IgD-negative memory B cell (primary cell): Measurements from ENCODE around the gene TUBA4B. TPM values are rescaled to one million over a fixed set of nuclear protein-coding genes. Genes with fewer than 3 reads are reported as not detected.

ENCODE experiments used
- H3K27ac Mint-ChIP-seq, 3 donors: one replicate each; pipeline ENCODE4 v1.8.0; 2020 to 2022; ENCODE audit warnings: mild to moderate bottlenecking in 3 of 3, mixed read lengths in 3 of 3, moderate library complexity in 1 of 3
- H3K27me3 Mint-ChIP-seq: one replicate; pipeline ENCODE4 v1.8.0; 2021; ENCODE audit warnings: mixed read lengths
- H3K36me3 Mint-ChIP-seq: one replicate; pipeline ENCODE4 v1.8.0; 2020; ENCODE audit warnings: mild to moderate bottlenecking, mixed read lengths
- H3K4me1 Mint-ChIP-seq, 3 donors: one replicate each; pipeline ENCODE4 v1.8.0; 2020 to 2022; ENCODE audit warnings: mixed read lengths in 3 of 3, mild to moderate bottlenecking in 1 of 3
- H3K4me3 Mint-ChIP-seq, 4 donors: one replicate each; pipeline ENCODE4 v1.8.0; 2020 to 2022; ENCODE audit warnings: mild to moderate bottlenecking in 4 of 4, mixed read lengths in 4 of 4, moderate library complexity in 3 of 4
- H3K9me3 Mint-ChIP-seq, 3 donors: one replicate each; pipeline ENCODE4 v1.8.0; 2020 to 2021; ENCODE audit warnings: mixed read lengths in 3 of 3, mild to moderate bottlenecking in 1 of 3
- polyA plus RNA-seq: library from polyadenylated mRNA; unstranded; fragments of 300-500 nt; fragmentation: Illumina TruSeq; gene quantifications from one replicate; pipeline ENCODE4 v1.2.3, GENCODE V29; 2021

Gene TUBA4B
- polyA plus RNA-seq, 1 donor from 2014 or later = not detected

DNA sequence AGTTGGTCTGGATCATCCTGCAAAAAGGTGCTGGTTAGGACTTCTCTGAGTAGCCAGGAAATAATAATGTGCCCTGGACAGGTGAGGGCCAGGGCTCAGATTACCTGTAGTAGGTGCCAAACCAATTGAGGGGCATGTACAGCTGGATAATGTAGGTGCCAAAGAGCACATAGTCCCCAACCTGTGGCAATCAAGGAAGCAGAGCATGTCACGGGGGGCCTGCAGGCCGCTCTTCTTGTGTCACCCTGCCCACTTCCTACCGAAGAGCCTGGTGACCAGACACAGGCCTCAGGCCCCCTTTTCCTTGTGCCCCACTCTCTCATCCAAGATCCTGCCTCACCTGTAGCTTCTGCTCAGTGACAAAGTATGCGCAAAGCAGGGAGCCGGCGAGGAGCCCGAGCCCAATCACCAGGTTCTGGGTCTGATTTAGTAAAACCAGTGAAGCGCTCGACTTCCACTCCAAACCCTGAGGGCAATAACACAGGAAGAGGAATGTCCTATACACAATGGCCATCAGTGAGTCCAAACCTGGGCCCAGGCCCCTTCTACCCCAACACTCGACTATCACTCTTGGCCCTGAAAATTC, 39.5 kb upstream of the TUBA4B start:
- Mint-ChIP-seq H3K27me3 (no peaks in the 10 kb centered on the region), H3K36me3 (no peaks in the 10 kb centered on the region), H3K9me3 (no peaks in the 10 kb centered on the region), H3K4me3 (peak overlapping the region in 1 of 4 donors; percentile 20), H3K4me1 (peaks cover 7 to 20% (median 17%) of the 10 kb centered on the region in 3 donors), H3K27ac (peak overlapping the region in 2 of 3 donors; percentile 11 to 76)

- Mint-ChIP-seq H3K4me3 (peak overlapping the region in 1 of 4 donors; percentile 24), H3K9me3 (no peaks in the 10 kb centered on the region), H3K27ac (peak overlapping the region in 1 of 3 donors; percentile 76)
These were observed 38.9 kb upstream of the TUBA4B start for GRCh38 chr2:219214141-219214540.

GRCh38 chr2:219214786-219215185, 38.3 kb upstream of the TUBA4B start:
- Mint-ChIP-seq H3K27me3 (no peaks in the 10 kb centered on the region), H3K36me3 (no peaks in the 10 kb centered on the region), H3K4me1 (peaks cover 11 to 22% (median 21%) of the 10 kb centered on the region in 3 donors), H3K27ac (no peak overlapping the region), H3K9me3 (no peaks in the 10 kb centered on the region), H3K4me3 (peak overlapping the region in 1 of 4 donors; percentile 2)

More at GRCh38 chr2:219214141-219214540, 38.9 kb upstream of the TUBA4B start:
- H3K36me3 Mint-ChIP-seq = no peaks in the 10 kb centered on the region
- peaks cover 10 to 22% (median 19%) of the 10 kb centered on the region in 3 donors for H3K4me1 Mint-ChIP-seq
- no peaks in the 10 kb centered on the region for H3K27me3 Mint-ChIP-seq

- no peaks in the 10 kb centered on the region for H3K36me3 Mint-ChIP-seq
- no peaks in the 10 kb centered on the region for H3K9me3 Mint-ChIP-seq
- H3K4me3 Mint-ChIP-seq = peak overlapping the region in 1 of 4 donors; percentile 60
- H3K4me1 Mint-ChIP-seq = peaks cover 11 to 21% (median 19%) of the 10 kb centered on the region in 3 donors
- H3K27me3 Mint-ChIP-seq = no peaks in the 10 kb centered on the region
- H3K27ac Mint-ChIP-seq = peak overlapping the region in 2 of 3 donors; percentile 67 to 78
These were observed 37.0 kb upstream of the TUBA4B start for GRCh38 chr2:219215871-219216534.

DNA sequence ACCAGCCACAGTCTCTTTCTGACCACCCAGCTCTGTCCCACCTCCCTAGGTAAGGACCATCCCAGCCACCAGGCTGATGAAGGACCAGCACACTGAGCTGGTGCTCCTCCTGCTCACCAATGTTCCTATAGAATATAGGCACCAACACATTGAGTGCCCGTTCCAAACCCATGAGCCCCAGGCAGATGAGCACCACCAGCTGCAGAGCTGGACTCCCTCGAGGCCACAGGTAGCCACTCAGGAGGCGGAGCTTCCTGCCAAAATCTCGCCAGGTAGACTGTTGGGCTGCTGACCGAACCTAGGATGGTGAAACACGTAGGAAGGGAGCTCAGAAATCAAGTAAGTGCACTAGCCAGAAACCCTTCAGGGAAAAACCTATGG, 36.5 kb upstream of the TUBA4B start:
- no peaks in the 10 kb centered on the region for H3K36me3 Mint-ChIP-seq
- peak overlapping the region; percentile 47 to 63 (median 55) for H3K4me3 Mint-ChIP-seq
- H3K27ac Mint-ChIP-seq = peak overlapping the region in 2 of 3 donors; percentile 67 to 78
- no peaks in the 10 kb centered on the region for H3K27me3 Mint-ChIP-seq
- peaks cover 11 to 16% (median 15%) of the 10 kb centered on the region in 3 donors for H3K4me1 Mint-ChIP-seq
- H3K9me3 Mint-ChIP-seq = no peaks in the 10 kb centered on the region

- Mint-ChIP-seq H3K27me3 (no peaks in the 10 kb centered on the region), H3K4me3 (peak overlapping the region; percentile 82 to 97 (median 94)), H3K9me3 (no peaks in the 10 kb centered on the region), H3K27ac (peak overlapping the region; percentile 90 to 97 (median 92)), H3K4me1 (peaks cover 11 to 15% (median 13%) of the 10 kb centered on the region in 3 donors), H3K36me3 (no peaks in the 10 kb centered on the region)
These were observed 34.8 kb upstream of the TUBA4B start for GRCh38 chr2:219218217-219218731.

GRCh38 chr2:219218732-219219701, 34.0 kb upstream of the TUBA4B start, which contains the start of gene ABCB6:
TSS of gene ABCB6 (minus strand) at chr2:219218958. CDS start at chr2:219218673, 285 bp downstream.
- Mint-ChIP-seq H3K4me1 (peaks cover 11 to 15% (median 13%) of the 10 kb centered on the region in 3 donors), H3K27me3 (no peaks in the 10 kb centered on the region), H3K36me3 (no peaks in the 10 kb centered on the region), H3K27ac (peak within 1 kb of the TSS; percentile 90 to 97 (median 92)), H3K9me3 (no peaks in the 10 kb centered on the region), H3K4me3 (peak within 1 kb of the TSS; percentile 82 to 97 (median 94))

- H3K4me1 Mint-ChIP-seq = peaks cover 13 to 15% (median 14%) of the 10 kb centered on the region in 3 donors
- H3K9me3 Mint-ChIP-seq = no peaks in the 10 kb centered on the region
- H3K4me3 Mint-ChIP-seq = peak overlapping the region in 2 of 4 donors; percentile 52 to 88
- no peak overlapping the region for H3K27ac Mint-ChIP-seq
- no peaks in the 10 kb centered on the region for H3K36me3 Mint-ChIP-seq
- no peaks in the 10 kb centered on the region for H3K27me3 Mint-ChIP-seq
These were observed 33.1 kb upstream of the TUBA4B start for GRCh38 chr2:219219784-219220532.

DNA sequence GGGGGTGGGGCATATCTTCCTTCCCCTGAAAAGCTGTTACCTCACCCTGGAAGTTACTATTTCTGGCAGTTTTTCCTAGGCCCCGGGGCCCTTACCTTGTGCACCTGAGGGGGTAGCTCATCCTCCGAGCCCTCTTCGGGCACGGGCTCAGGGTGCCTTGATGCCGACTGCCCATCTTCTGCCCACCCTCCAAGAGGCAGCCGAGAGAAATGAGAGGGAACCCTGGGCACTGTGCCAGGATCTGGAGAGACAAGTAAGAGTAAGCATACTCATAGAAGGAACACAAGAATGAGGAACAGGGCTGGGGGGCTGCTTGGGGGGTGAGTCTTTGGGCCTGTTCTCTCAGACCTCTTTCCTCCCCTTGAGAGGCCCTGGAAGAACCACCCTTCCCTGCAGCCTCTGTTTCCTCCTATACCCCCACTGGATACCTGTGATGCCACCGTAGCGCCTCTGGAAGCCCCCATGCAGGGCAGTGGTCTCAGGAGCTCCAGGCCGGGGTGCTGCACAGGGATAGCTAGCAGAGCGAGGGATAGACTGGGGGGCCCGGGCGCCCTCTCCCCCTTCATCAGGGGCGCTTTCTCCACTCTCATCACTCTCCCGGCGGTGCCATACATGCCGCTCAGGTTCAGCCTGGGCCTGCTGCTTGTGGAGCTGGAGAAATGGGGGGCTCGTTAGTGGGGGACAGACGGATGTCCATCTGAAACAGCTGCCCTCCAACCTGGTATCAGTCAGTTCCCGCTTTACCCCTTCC, 32.2 kb upstream of the TUBA4B start:
- H3K27me3 Mint-ChIP-seq = no peaks in the 10 kb centered on the region
- no peaks in the 10 kb centered on the region for H3K36me3 Mint-ChIP-seq
- H3K4me1 Mint-ChIP-seq = peaks cover 13 to 15% (median 15%) of the 10 kb centered on the region in 3 donors
- H3K9me3 Mint-ChIP-seq = no peaks in the 10 kb centered on the region
- no peak overlapping the region for H3K27ac Mint-ChIP-seq
- peak overlapping the region in 1 of 4 donors; percentile 52 for H3K4me3 Mint-ChIP-seq

DNA sequence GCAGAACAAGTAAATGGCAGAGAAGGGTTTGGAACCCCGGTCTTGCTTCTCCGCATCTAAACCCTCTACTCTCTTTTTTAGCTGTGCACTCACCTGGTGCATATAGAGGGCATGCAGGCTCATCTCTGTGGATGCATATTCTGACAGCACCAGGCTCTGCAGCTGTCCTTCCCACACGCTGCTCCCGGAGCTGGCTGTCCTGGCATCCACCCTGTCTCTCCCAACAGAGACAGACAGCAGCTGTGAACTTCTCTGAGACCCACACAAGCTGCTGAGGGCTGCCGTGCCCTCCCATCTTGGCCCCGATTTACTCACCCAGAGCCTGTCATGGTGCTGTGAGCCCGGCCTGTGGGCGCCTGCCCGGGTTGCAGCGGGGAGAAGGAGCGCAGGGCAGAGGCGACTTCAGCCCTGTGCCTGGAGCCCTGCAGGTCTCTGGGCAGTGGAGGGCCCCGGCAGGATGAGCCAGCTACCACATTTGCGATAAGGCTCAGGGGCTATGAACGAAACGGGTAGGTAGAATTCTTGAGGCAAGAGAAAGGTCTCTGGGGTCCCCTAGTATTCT, 31.0 kb upstream of the TUBA4B start:
- no peak overlapping the region for H3K27ac Mint-ChIP-seq
- H3K9me3 Mint-ChIP-seq = no peaks in the 10 kb centered on the region
- no peaks in the 10 kb centered on the region for H3K36me3 Mint-ChIP-seq
- H3K4me1 Mint-ChIP-seq = peaks cover 9 to 20% (median 14%) of the 10 kb centered on the region in 3 donors
- no peak overlapping the region for H3K4me3 Mint-ChIP-seq
- H3K27me3 Mint-ChIP-seq = no peaks in the 10 kb centered on the region

GRCh38 chr2:219223831-219224610, 29.0 kb upstream of the TUBA4B start:
- H3K27ac Mint-ChIP-seq = peak overlapping the region in 1 of 3 donors; percentile 73
- no peaks in the 10 kb centered on the region for H3K36me3 Mint-ChIP-seq
- H3K4me3 Mint-ChIP-seq = peak overlapping the region in 2 of 4 donors; percentile 17 to 85
- H3K27me3 Mint-ChIP-seq = no peaks in the 10 kb centered on the region
- no peaks in the 10 kb centered on the region for H3K9me3 Mint-ChIP-seq
- H3K4me1 Mint-ChIP-seq = peaks cover 7 to 16% (median 13%) of the 10 kb centered on the region in 3 donors

GRCh38 chr2:219225350-219225749, 27.7 kb upstream of the TUBA4B start:
- no peaks in the 10 kb centered on the region for H3K27me3 Mint-ChIP-seq
- no peaks in the 10 kb centered on the region for H3K9me3 Mint-ChIP-seq
- H3K27ac Mint-ChIP-seq = peak overlapping the region in 1 of 3 donors; percentile 76
- peaks cover 3% of the 10 kb centered on the region for H3K36me3 Mint-ChIP-seq
- peak overlapping the region in 1 of 4 donors; percentile 85 for H3K4me3 Mint-ChIP-seq
- H3K4me1 Mint-ChIP-seq = peaks cover 11 to 21% (median 15%) of the 10 kb centered on the region in 3 donors
